GM19438 (cell line): ENCODE data around the gene DLG2.
"Not testable (repeated sequence)": the region's sequence is repeated elsewhere in the genome, so short reads cannot be mapped to it uniquely, and the experiment has no call there.

Experiments
- ATAC-seq: cut with Tn5 transposase; IDR thresholded peaks from one replicate; pipeline ENCODE4 v1.9.1; 2021; ENCODE audit warnings: low read depth; ENCODE audit not compliant: unreplicated experiment

Gene DLG2

GRCh38 chr11:85647078-85647477 is 19.9 kb upstream of the DLG2 start:
- no peak for ATAC-seq

GRCh38 chr11:85643191-85643614 is 16.1 kb upstream of the DLG2 start:
- no peak for ATAC-seq

- ATAC-seq = no peak
These were observed 7.6 kb upstream of the DLG2 start for GRCh38 chr11:85634747-85635146.

- ATAC-seq = peak; percentile 4
These were observed 1.7 kb upstream of the DLG2 start for GRCh38 chr11:85628771-85629341.

GRCh38 chr11:85627998-85628770 is 1.0 kb upstream of the DLG2 start, which contains the start of gene TMEM126B:
Gene TMEM126B (plus strand): TSS chr11:85628593. CDS start chr11:85628608, 15 bp downstream.
- peak; percentile 99 for ATAC-seq

GRCh38 chr11:85626496-85626895 is 648 bp downstream of the DLG2 start:
- ATAC-seq = no peak

- ATAC-seq = no peak
These were observed 6.9 kb downstream of the DLG2 start for GRCh38 chr11:85620256-85620655.

GRCh38 chr11:85619499-85619898 is 7.6 kb downstream of the DLG2 start:
- ATAC-seq = no peak

GRCh38 chr11:85611643-85612042 is 15.5 kb downstream of the DLG2 start:
- not testable (repeated sequence) for ATAC-seq

- ATAC-seq = not testable (repeated sequence)
These were observed 17.9 kb downstream of the DLG2 start for GRCh38 chr11:85609286-85609685.

- not testable (repeated sequence) for ATAC-seq
These were observed 18.5 kb downstream of the DLG2 start for GRCh38 chr11:85608621-85609020.

- not testable (repeated sequence) for ATAC-seq
These were observed 20.9 kb downstream of the DLG2 start for GRCh38 chr11:85606237-85606636.

- ATAC-seq = no peak
These were observed 23.9 kb downstream of the DLG2 start for GRCh38 chr11:85603220-85603619.

- no peak for ATAC-seq
These were observed 24.5 kb downstream of the DLG2 start for GRCh38 chr11:85602526-85603213.

- no peak for ATAC-seq
These were observed 28.1 kb downstream of the DLG2 start for GRCh38 chr11:85599083-85599482.

GRCh38 chr11:85596886-85597285 is 30.3 kb downstream of the DLG2 start:
- ATAC-seq = no peak

GRCh38 chr11:85595285-85595884 is 31.8 kb downstream of the DLG2 start:
- ATAC-seq = peak; percentile 67

GRCh38 chr11:85590848-85591483 is 36.2 kb downstream of the DLG2 start:
- no peak for ATAC-seq

GRCh38 chr11:85589373-85589772 is 37.8 kb downstream of the DLG2 start:
- no peak for ATAC-seq

- ATAC-seq = no peak
These were observed 45.0 kb downstream of the DLG2 start for GRCh38 chr11:85582111-85582510.

- no peak for ATAC-seq
These were observed 51.8 kb downstream of the DLG2 start for GRCh38 chr11:85575388-85575787.
